ENCODE results near the gene NKIRAS2. TPM values are rescaled to one million over a fixed set of nuclear protein-coding genes. Genes with fewer than 3 reads are reported as not detected.

Gene NKIRAS2
- total RNA-seq, 1 donor from 2014 or later: 50.7 TPM

DNA sequence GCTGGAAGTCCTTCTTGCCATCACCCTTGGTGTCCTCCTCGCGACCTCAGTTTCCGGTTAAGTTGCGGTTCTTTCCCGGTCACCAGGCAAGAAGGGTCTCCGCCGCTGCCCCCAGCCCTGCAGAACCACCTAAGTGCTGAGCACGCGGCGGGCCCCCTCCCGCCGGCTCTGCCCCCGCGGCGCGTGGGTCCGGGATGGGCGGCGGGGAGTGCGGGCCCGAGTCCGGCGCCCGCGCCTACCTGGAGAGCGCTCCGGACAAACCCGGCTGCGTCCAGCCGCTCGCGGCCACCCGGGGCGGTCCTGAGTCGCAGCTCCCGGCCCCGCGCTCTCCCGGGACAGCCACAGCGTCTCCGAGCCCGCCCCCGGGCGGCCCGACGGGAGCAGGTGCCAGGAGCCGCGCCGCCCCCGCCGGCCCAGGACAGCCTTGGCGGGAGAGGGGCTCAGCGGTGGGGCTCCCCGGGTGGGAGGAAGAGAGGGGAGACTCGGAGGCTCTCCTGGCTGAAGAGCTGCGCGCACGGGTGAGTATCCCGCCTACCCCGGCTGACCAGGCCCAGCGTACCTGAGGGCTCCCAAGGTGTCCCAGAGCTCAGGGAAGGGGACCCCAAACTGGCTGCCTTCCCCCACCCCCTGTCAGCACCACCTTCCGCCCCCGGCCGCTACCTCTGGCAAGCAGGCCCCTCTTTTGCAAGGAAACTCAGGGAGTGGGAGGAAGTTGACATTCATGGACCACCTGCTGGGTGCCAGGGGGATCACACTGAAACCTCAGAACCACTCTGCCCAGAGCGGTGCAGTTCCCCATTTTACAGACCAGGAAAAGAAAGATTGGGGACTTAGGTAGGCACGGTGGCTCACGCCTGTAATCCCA, 52.7 kb downstream of the NKIRAS2 start:
- intact Hi-C loops (cut with DNase I): no loop called here
- no peak for DNase-seq (ENCODE audit: low spot score)

Other genes starting within 250 kb of the NKIRAS2 start
- gene JUP, start 233.4 kb upstream of the NKIRAS2 start, total RNA-seq: 150 TPM
- gene P3H4, start 208.1 kb upstream of the NKIRAS2 start, total RNA-seq: 5.1 TPM
- 17.7 TPM for gene FKBP10, start 207.1 kb upstream of the NKIRAS2 start, total RNA-seq
- gene NT5C3B, start 183.9 kb upstream of the NKIRAS2 start, total RNA-seq: 22.8 TPM
- gene KLHL10, start 182.3 kb upstream of the NKIRAS2 start, total RNA-seq: not detected
- 5.1 TPM for gene KLHL11, start 154.7 kb upstream of the NKIRAS2 start, total RNA-seq
- gene ACLY, start 101.1 kb upstream of the NKIRAS2 start, total RNA-seq: 33.6 TPM
- gene ODAD4, start 89.5 kb upstream of the NKIRAS2 start, total RNA-seq: 0.54 TPM
- gene CNP, start 53.3 kb upstream of the NKIRAS2 start, total RNA-seq: 24.2 TPM
- 77.4 TPM for gene DNAJC7, start 2.7 kb upstream of the NKIRAS2 start, total RNA-seq
- 0.43 TPM for gene C17orf113, start 30.5 kb downstream of the NKIRAS2 start, total RNA-seq
- 0.13 TPM for gene ZNF385C, start 78.4 kb downstream of the NKIRAS2 start, total RNA-seq
- 4.5 TPM for gene DHX58, start 92.6 kb downstream of the NKIRAS2 start, total RNA-seq
- 17.3 TPM for gene KAT2A, start 101.3 kb downstream of the NKIRAS2 start, total RNA-seq
- not detected for gene HSPB9, start 102.7 kb downstream of the NKIRAS2 start, total RNA-seq
- 43.9 TPM for gene RAB5C, start 134.9 kb downstream of the NKIRAS2 start, total RNA-seq
- not detected for gene KCNH4, start 161.1 kb downstream of the NKIRAS2 start, total RNA-seq
- gene HCRT, start 165.4 kb downstream of the NKIRAS2 start, total RNA-seq: not detected
- 6.0 TPM for gene GHDC, start 174.4 kb downstream of the NKIRAS2 start, total RNA-seq